ENCODE measurements around the gene CAPN9.

DNA sequence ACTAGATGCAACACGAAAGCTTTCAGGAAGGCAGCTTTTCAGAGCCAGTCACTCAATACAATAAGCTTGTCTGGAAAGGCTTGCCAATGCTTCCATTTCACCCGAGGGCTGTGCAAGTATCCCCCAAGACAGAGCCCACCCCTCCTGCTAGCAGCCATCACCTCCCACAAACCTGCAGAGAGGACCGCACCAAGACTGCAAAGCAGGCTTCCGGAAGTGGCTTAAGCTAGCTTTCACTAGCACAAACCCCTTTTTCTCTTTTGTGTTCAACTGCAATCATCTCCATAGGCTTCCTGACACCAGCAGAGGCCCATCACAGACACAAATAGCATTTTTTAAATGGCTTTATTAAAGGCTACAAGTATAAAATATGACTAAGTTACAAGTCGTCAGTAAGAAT lies 89.6 kb downstream of the CAPN9 start:
- TF ChIP-seq CTCF (IDR thresholded peaks at IDR 0.05; ENCODE audit: poor library complexity): no peak
- no peak for TF ChIP-seq EZH2 (IDR thresholded peaks at IDR 0.05; ENCODE audit: borderline replicate concordance)
- no peak for TF ChIP-seq EZH2phosphoT487 (IDR thresholded peaks at IDR 0.05; ENCODE audit: low read depth, severe bottlenecking, unreplicated experiment)

All from hepatocyte (in vitro differentiated cells).